Activated CD8-positive, alpha-beta memory T cell treated with anti-CD3 and anti-CD28 coated beads, Interleukin-2, amount 50 U/mL, for 1 hour (primary cell): ENCODE results near the gene TNIP1.

Experiments
- DNase-seq: peaks from one replicate; pipeline ENCODE4 v3.0.0-alpha.2; 2020; ENCODE audit errors: extremely low read depth

Gene TNIP1

GRCh38 chr5:151064916-151065499 lies 15.8 kb downstream of the TNIP1 start:
- DNase-seq, result no peak

DNA sequence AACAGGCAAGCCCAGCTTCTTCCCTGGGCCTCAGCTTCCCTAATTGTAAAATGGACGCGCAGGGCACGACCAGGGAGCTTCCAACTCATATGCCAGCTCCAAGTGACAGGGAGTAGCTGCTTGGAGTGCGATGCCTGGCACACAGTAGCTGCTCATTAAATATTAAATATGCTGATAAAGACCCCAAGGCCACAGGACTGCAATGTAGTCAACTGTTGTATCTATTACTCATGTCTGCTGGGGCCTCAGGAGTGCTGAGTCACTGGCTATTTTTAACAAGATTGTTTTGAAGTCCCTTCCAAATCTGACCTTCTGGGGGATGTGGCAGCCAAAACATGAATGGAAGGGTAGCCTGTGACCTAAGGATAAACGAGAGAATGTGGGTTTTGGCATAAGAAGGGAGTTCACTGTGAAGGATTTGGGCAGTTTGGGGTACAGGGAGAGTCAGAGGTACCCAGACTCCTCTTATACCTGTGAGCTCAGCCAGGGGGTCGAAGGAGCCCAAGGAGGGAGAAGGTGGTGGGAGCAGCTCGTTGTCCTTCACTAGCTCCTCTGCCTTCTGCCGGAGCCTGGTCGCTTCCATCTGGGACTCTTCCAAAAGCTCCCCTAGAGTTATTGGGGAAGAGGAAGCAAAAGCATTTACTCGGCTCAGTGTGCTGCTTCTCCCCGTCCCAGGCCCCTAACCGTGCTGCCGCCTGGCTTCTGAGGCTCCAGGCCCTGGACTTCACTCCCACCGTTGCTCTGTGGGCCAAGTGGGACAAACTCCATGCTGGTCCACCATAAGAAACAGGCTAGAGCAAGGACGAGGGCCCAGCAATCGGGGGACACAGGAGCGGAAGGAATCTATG lies 17.5 kb downstream of the TNIP1 start:
- DNase-seq, result no peak

GRCh38 chr5:151062405-151063141 lies 18.3 kb downstream of the TNIP1 start:
- DNase-seq, result no peak

DNA sequence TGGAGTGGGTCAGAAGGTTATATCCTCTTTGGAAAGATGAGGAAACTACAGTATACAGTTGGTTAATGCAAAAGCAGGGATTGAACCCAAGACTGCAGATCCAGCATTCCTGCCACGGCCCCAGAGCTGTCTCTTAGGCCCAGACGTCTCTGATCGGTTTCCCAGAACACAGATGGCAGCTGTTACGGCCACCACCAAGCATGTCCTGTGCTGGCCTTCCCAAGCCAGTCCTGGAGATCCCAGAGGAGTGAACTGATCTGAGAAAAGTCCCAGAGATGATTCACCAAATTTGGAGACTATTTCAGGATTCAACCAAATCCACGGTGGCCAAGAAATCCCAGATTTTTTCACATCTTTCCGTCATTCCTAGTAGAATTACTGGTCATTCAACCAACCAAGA lies 20.1 kb downstream of the TNIP1 start:
- DNase-seq, result no peak

DNA sequence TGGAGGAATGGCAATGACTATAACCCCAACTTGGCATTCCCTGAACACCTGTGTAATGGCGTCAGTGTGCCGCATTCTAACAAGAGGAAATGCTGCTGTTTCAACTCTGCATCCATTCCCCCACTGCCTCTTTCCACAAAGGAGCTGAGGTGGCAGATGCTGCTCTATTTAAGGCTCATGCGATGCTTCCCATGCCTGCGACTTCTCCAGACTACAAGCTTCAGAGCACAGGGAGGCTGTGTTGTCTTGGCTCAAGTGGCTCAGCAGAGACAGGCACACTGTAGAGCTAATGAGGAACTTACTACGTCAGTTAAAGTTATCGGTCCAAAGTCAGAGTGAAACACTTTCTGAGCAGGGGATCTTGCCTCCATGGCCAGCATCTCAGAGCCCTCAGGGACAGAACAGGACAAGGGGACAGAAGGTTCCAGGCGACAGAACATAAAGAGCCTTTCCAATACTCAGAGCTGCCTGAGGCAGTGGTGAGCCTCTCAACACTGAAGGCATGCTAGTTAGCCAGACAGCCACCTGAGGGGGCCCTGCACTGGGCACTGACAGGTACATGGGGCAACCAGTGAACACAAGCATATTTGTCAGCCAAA lies 21.8 kb downstream of the TNIP1 start:
- DNase-seq, result no peak

DNA sequence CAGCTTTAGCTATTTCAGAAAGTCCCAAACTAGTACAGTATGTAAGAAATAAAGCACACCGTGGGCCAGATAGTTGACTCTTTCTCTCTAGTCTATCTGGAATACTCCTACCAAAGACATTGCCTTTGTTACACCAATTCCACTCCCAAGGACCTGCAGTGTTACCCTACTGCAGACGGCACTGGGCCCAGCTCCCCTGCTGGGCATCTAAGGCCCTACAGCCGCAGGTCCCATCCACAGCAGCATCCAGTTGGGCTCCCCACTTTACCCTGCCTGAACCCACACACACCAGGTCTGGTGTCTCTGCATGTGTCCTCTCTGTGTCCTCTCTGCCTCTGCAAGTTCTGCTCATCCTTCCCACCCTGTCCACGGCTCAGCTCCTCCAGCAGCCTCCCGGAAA lies 22.5 kb downstream of the TNIP1 start:
- no peak for DNase-seq

DNA sequence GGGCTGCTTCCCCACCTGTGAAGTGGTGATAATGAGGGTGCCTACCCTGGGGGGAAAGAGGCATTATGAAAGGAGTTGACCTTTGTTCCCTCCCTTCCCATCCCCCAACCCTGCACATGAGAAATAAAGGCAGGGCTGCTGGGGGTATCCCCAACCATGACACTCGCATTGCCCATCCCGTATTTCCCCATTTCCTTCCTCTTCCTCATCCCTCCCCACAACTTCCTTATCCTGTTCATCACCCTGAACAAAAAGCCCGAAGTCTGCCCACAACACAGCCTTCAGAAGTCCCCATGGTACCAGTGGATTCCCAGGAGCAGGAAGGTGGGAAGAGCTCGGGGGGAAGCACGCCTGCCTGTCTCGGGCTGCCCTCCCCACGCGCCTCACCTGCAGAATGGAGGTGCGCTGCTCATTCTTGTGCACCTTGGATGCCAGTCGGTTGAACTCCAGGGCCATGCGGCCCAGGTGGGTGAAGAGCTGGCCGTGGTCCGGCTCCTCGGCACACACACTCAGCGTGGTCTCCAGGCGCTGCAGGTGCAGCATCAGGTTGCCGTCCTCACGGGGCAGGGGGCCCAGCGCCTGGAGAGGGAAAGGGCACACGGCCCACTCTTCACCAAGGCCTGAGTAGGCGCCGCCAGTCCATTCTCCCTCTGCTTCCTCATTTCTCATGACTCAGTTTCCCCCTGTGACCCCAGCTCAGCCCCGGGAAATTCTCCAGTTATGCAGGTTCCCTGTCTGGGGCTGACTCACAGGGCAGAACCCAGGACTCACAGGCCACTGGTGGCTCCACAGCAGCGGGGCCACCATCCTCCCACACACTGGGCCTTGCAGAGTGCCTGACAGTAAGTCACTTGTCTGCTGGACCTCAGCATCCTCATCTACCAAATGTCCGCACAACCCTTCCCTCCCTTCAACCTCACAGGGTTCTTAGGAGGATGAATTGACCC lies 24.2 kb downstream of the TNIP1 start:
- no peak for DNase-seq

DNA sequence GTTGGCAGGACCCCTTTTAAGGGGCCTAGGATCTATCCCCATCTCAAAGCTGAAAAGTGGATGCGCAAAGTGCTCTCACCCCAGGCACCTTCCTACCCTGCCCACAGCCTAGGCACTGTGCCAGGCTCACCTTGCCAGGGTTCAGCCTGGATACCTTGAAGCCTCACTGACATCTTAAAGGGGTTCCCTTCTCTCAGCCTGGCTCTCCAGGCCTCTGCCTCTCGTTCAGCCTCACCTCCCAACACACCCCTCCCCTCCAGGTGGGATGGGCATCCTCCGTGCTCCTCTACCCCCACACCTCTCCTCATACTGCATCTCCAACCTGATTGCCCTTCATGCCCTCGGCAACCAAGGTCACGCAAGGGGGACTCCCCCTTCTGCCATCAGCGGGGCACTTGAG lies 25.5 kb downstream of the TNIP1 start:
- DNase-seq, result no peak

DNA sequence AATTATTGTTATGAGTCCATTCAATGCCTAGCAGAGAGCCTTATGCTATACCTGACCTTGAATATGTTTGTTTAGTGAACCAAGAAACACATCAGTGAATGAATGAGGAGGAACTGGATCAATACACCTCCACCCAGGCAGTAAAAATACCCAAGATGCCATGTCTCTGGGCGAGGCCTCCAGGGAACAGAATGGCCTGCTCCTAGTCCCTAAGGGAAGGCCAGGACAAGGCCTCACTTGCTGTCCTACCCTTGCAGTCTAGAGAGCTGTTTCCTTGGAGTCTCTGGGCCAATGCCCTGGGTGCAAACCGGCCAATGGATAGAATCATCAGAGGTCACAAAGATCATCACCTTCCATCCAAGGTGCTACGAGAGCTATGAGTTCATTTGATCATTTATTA lies 26.1 kb downstream of the TNIP1 start:
- DNase-seq, result no peak

GRCh38 chr5:151053796-151054462 lies 26.9 kb downstream of the TNIP1 start:
- DNase-seq, result no peak

DNA sequence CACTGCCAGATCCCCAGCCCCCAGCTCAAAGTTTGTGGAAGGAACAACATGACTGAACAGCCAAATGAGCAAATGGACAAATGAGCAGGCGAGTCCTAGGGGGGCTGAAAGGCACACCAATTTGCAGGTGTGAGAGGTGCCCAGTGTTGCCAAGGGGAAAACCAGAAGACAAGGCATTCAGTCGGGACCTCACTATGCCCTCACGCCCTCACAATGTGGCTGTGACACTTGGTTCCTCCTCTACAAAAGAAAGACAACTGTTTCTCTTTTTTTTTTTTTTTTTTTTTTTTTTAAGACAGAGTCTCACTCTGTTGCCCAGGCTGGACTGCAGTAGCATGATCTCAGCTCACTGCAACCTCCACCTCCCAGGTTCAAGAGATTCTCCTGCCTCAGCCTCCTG lies 28.0 kb downstream of the TNIP1 start:
- DNase-seq, result no peak

DNA sequence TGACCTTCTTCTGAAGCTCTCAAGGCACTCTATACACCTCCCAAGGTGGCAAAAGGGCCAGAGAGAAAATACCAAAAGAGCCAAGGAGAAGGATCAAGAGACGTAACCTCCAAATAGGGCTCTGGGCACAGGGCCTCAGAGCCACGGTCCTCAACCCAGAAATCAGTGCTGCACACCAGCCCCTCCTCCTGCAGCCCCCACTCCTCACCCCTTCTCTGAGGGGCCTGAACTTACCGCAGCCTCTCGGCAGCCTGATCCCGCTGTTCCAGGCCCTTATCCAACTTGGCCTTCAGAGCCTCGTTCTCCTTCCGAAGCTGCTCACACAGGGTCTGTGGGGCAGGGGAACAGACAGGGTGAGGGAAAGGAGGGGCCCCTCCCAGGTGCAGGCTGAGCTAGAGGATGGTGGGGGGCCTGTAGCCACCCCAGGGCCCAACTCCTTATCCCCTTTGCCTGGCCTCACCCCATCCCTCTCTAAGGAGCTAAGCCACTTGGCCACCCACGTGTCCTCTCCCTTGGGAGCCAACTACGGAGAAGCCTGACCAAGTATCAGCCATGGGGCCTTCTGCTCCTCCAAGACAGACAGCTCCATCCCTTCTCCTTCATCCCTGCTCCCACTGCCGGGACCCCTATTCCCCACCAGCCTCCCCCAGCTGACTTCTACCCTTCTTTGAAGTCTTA lies 28.8 kb downstream of the TNIP1 start:
- DNase-seq, result no peak

DNA sequence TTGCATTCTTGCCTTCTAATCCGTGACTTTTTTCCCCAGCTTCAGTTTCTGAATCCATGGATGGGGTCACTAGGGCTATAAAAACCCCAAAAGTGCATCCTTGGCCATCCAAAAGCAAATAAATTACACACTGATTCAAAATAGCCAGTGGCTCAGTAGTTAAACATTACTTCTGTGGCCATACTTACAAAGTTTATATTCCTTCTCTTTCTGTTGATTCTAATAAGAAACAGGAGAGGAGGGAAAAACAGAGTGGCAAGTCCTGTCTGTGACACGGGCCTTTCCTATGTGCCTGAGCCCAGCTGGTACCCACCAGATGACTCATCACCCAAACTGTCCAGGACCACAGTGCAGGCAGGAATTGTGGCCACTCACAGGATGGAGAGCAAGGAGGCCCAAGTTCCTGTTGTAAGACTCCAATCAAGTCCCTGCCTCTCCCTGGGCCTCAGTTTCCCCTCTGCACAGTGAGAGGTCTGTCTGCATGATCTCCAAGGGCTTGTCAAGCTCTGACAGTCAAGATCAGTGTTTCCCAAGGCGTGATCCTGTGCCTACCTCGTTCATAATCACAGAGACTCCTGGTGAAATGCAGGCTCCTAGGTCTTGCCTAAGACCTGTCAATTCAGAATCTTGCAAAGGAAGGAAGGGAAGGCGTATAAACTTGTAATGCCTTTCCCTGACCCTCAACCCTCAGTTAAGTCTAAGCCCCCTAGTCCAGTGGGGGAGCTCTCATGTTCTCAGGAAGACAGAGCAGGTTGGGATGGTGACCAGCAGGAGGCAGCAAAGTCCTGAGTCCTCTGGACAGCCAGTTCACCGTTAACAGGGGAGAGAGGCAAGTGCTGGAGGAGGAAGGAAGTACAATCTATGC lies 29.5 kb downstream of the TNIP1 start:
- DNase-seq, result peak; percentile 40

GRCh38 chr5:151048526-151048925 lies 32.3 kb downstream of the TNIP1 start:
- no peak for DNase-seq

DNA sequence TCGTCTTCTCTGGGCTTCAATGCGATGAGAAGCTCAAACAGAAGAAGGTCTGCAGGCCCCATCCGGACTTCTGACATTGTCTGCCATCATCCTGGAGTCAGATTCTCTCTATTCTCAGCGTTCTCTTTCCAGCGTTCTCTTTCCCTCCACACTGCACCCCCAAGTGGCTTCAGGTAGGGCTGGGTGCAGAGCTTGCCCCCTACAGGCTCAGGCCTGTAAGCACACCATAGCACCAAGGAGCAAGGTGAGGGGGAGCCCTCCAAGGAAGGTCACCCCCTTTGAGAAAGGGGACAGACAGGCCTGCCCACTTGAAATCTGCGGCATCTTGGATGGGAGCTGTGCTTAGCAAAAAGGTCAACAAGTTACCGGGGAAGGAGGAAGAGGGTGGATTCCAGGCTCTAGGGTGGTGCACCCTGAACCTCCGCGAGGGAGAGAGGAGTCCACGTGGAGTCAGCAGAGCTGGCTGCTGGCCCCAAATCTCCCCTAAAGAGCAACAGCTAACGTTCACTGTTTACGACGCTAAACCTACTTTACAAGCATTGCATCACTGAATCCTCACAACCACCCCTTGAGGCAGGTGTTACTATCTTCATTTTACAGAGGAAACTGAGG lies 32.9 kb downstream of the TNIP1 start:
- DNase-seq, result no peak

- DNase-seq, result no peak
Observed at GRCh38 chr5:151042453-151043093, 38.3 kb downstream of the TNIP1 start.

- no peak for DNase-seq
Observed at GRCh38 chr5:151041577-151042268, 39.1 kb downstream of the TNIP1 start.
